H9 (cell line): ENCODE results near the gene LYRM7. TPM values are rescaled to one million over a fixed set of nuclear protein-coding genes. Genes with fewer than 3 reads are reported as not detected.

Experiments
- DNase-seq: peaks from one replicate; pipeline ENCODE4 v3.0.0-alpha.2; 2017
- H2AFZ ChIP-seq: one replicate; pipeline ENCODE4 v1.6.1; 2013; ENCODE audit warnings: mild to moderate bottlenecking, low read length, control low read depth, moderate library complexity
- H2AK5ac ChIP-seq: 2 replicates; pipeline ENCODE4 v1.6.1; 2013; ENCODE audit warnings: low read length, control low read depth, mixed read lengths; ENCODE audit not compliant: insufficient read length
- H2BK120ac ChIP-seq: one replicate; pipeline ENCODE4 v1.6.1; 2013; ENCODE audit warnings: low read depth, mild to moderate bottlenecking, low read length, control low read depth, inconsistent platforms; ENCODE audit not compliant: poor library complexity, severe bottlenecking
- H2BK12ac ChIP-seq: 2 replicates; pipeline ENCODE4 v1.6.1; 2013; ENCODE audit warnings: low read length, control low read depth, mixed read lengths, low read depth; ENCODE audit not compliant: insufficient read length
- H2BK15ac ChIP-seq: 2 replicates; pipeline ENCODE4 v1.6.1; 2013; ENCODE audit warnings: low read depth, low read length, control low read depth
- H2BK20ac ChIP-seq: one replicate; pipeline ENCODE4 v1.6.1; 2013; ENCODE audit warnings: low read depth, mild to moderate bottlenecking, low read length, control low read depth, inconsistent platforms; ENCODE audit not compliant: poor library complexity, severe bottlenecking
- H2BK5ac ChIP-seq: 2 replicates; pipeline ENCODE4 v1.6.1; 2013; ENCODE audit warnings: low read length, control low read depth, mixed read lengths; ENCODE audit not compliant: insufficient read length
- H3K14ac ChIP-seq: 2 replicates; pipeline ENCODE4 v1.6.1; 2013; ENCODE audit warnings: low read length, control low read depth; ENCODE audit not compliant: insufficient read depth
- H3K18ac ChIP-seq: 2 replicates; pipeline ENCODE4 v1.6.1; 2013; ENCODE audit warnings: low read depth, mild to moderate bottlenecking, mixed read lengths, low read length, control low read depth; ENCODE audit not compliant: insufficient read length
- H3K23ac ChIP-seq: 2 replicates; pipeline ENCODE4 v1.6.1; 2013; ENCODE audit warnings: low read length, control low read depth, mixed read lengths, low read depth; ENCODE audit not compliant: insufficient read length
- H3K23me2 ChIP-seq: 2 replicates; pipeline ENCODE4 v1.6.1; 2013; ENCODE audit warnings: low read depth, mild to moderate bottlenecking, mixed read lengths, low read length, control low read depth; ENCODE audit not compliant: insufficient read length, poor library complexity, severe bottlenecking
- H3K27ac ChIP-seq: 2 replicates; pipeline ENCODE4 v1.5.1; 2013; ENCODE audit warnings: low read length, control low read depth, mixed read lengths, low read depth; ENCODE audit not compliant: insufficient read length
- H3K27me3 ChIP-seq: 2 replicates; pipeline ENCODE4 v1.6.1; 2013; ENCODE audit warnings: low read length, control low read depth, inconsistent platforms; ENCODE audit not compliant: insufficient read depth
- H3K4ac ChIP-seq: 2 replicates; pipeline ENCODE4 v1.6.1; 2013; ENCODE audit warnings: low read depth, mild to moderate bottlenecking, control low read depth, inconsistent platforms, low read length, moderate library complexity
- H3K4me1 ChIP-seq: 2 replicates; pipeline ENCODE4 v1.6.1; 2013; ENCODE audit warnings: low read length, control low read depth, inconsistent platforms; ENCODE audit not compliant: insufficient read depth
- H3K4me2 ChIP-seq: 2 replicates; pipeline ENCODE4 v1.6.1; 2013; ENCODE audit warnings: low read length, control low read depth, mixed read lengths; ENCODE audit not compliant: insufficient read length, insufficient read depth
- H3K56ac ChIP-seq: 2 replicates; pipeline ENCODE4 v1.6.1; 2013; ENCODE audit warnings: low read depth, mild to moderate bottlenecking, mixed read lengths, low read length, control low read depth; ENCODE audit not compliant: insufficient read length
- H3K79me1 ChIP-seq: 2 replicates; pipeline ENCODE4 v1.6.1; 2013; ENCODE audit warnings: low read depth, mild to moderate bottlenecking, moderate library complexity, low read length, control low read depth, inconsistent platforms; ENCODE audit not compliant: insufficient read depth, poor library complexity, severe bottlenecking
- H3K79me2 ChIP-seq: 2 replicates; pipeline ENCODE4 v1.6.1; 2013; ENCODE audit warnings: low read length, control low read depth, inconsistent platforms; ENCODE audit not compliant: insufficient read depth
- H3K9ac ChIP-seq: 2 replicates; pipeline ENCODE4 v1.6.1; 2013; ENCODE audit warnings: low read length, control low read depth, mixed read lengths; ENCODE audit not compliant: insufficient read length; ENCODE audit errors: extremely low read depth
- H3K9me3 ChIP-seq: one replicate; pipeline ENCODE4 v1.6.1; 2013; ENCODE audit warnings: low read depth, low read length, inconsistent platforms; ENCODE audit not compliant: control insufficient read depth
- H3T11ph ChIP-seq: one replicate; pipeline ENCODE4 v1.6.1; 2013; ENCODE audit warnings: mild to moderate bottlenecking, low read length, control low read depth, inconsistent platforms
- H4K20me1 ChIP-seq: one replicate; pipeline ENCODE4 v1.6.1; 2013; ENCODE audit not compliant: control insufficient read depth, insufficient read length, insufficient read depth
- H4K5ac ChIP-seq: 2 replicates; pipeline ENCODE4 v1.6.1; 2013; ENCODE audit warnings: low read depth, mild to moderate bottlenecking, mixed read lengths, low read length, control low read depth; ENCODE audit not compliant: insufficient read length
- H4K8ac ChIP-seq: replicated peaks from 2 replicates; pipeline ENCODE4 v1.6.1; 2013; ENCODE audit warnings: low read length, control low read depth, mixed read lengths, low read depth; ENCODE audit not compliant: insufficient read length
- H4K91ac ChIP-seq: 2 replicates; pipeline ENCODE4 v1.6.1; 2013; ENCODE audit warnings: low read depth, mild to moderate bottlenecking, moderate library complexity, mixed read lengths, low read length, control low read depth; ENCODE audit not compliant: insufficient read length
- H3K27ac Mint-ChIP-seq, 3 experiments: 2 replicates in 2 of 3; 3 replicates in 1 of 3; pipeline ENCODE4 v1.8.0; 2020 to 2021; ENCODE audit warnings: mixed read lengths in 3 of 3, mild to moderate bottlenecking in 1 of 3, moderate library complexity in 1 of 3
- H3K27me3 Mint-ChIP-seq: 2 replicates; pipeline ENCODE4 v1.8.0; 2021; ENCODE audit warnings: low read depth, mild to moderate bottlenecking, moderate library complexity, mixed read lengths
- H3K36me3 Mint-ChIP-seq, 3 experiments: 2 replicates in 2 of 3; 3 replicates in 1 of 3; pipeline ENCODE4 v1.8.0; 2020 to 2021; ENCODE audit warnings: low read depth in 3 of 3, mixed read lengths in 3 of 3; ENCODE audit not compliant: insufficient read depth in 1 of 3
- H3K4me1 Mint-ChIP-seq, 2 experiments: 2 replicates each; pipeline ENCODE4 v1.8.0; 2020; ENCODE audit warnings: mixed read lengths in 2 of 2
- H3K4me3 Mint-ChIP-seq, 2 experiments: 2 replicates in 1 of 2; 3 replicates in 1 of 2; pipeline ENCODE4 v1.8.0; 2020 to 2021; ENCODE audit warnings: mild to moderate bottlenecking in 2 of 2, mixed read lengths in 2 of 2, moderate library complexity in 1 of 2
- H3K9me3 Mint-ChIP-seq, 2 experiments: 2 replicates in 1 of 2; 3 replicates in 1 of 2; pipeline ENCODE4 v1.8.0; 2020; ENCODE audit warnings: mild to moderate bottlenecking in 2 of 2, mixed read lengths in 2 of 2, moderate library complexity in 1 of 2
- total RNA-seq: library from RNA; stranded (reverse); gene quantifications from 2 replicates; pipeline ENCODE4 v1.2.1, GENCODE V29; 2021
- TF ChIP-seq, protein P1 (sequence below): fragments of 200-600 bp; sonication (generic); conservative IDR thresholded peaks from 3 replicates; pipeline ENCODE4 v1.8.0; 2021; ENCODE audit warnings: antibody characterized with exemption, mild to moderate bottlenecking

The LYRM7 gene
- total RNA-seq, 1 experiment from 2014 or later: 7.0 TPM

DNA sequence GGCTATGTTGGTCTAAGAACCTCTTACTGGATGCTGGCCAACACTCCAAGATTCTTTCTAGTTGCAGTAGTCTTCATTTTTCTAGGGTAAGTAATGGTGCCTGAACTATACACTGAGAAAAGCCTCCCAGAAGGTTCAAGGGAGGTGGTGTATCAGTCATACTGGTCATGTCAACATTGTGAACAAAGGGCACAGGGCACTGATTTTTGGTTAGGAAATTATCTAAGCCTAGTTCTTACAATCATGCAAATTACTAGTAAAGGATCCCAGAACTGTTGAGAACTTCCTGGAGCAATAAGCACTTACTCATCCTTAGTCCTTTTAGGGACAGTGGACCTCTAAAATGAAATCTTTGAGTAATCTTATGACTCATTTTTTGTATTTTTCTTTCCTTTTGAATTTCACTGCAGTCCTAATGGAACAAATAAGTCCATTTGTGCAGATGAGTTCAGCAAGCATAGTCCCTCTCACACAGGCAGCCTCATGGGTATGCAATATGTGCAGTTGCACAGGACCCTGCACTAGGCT lies 72.0 kb downstream of the LYRM7 start:
- no peak overlapping the region for H2AFZ ChIP-seq
- no peak overlapping the region for H3K4me2 ChIP-seq

More for the DNA sequence above, 72.0 kb downstream of the LYRM7 start:
- no peak overlapping the region for H3K4me3 Mint-ChIP-seq
- Histone ChIP-seq H3K9me3 (no peaks in the 10 kb centered on the region), H3K23ac (no peak overlapping the region), H3K79me1 (no peaks in the 10 kb centered on the region), H3K4me1 (no peaks in the 10 kb centered on the region), H3K79me2 (no peaks in the 10 kb centered on the region), H4K91ac (no peak overlapping the region), H2BK20ac (no peak overlapping the region), H3T11ph (no peak overlapping the region), H2BK5ac (no peak overlapping the region), H3K27me3 (no peaks in the 10 kb centered on the region), H3K4ac (no peak overlapping the region), H4K5ac (no peak overlapping the region), H3K23me2 (no peaks in the 10 kb centered on the region), H3K27ac (no peak overlapping the region), H3K14ac (no peak overlapping the region), H3K9ac (no peak overlapping the region), H4K8ac (no peak overlapping the region), H2BK12ac (no peak overlapping the region), H4K20me1 (no peaks in the 10 kb centered on the region), H2AK5ac (no peak overlapping the region), H2BK120ac (no peak overlapping the region), H3K18ac (no peak overlapping the region), H2BK15ac (no peak overlapping the region), H3K56ac (no peak overlapping the region)
- TF ChIP-seq, protein P1, sequence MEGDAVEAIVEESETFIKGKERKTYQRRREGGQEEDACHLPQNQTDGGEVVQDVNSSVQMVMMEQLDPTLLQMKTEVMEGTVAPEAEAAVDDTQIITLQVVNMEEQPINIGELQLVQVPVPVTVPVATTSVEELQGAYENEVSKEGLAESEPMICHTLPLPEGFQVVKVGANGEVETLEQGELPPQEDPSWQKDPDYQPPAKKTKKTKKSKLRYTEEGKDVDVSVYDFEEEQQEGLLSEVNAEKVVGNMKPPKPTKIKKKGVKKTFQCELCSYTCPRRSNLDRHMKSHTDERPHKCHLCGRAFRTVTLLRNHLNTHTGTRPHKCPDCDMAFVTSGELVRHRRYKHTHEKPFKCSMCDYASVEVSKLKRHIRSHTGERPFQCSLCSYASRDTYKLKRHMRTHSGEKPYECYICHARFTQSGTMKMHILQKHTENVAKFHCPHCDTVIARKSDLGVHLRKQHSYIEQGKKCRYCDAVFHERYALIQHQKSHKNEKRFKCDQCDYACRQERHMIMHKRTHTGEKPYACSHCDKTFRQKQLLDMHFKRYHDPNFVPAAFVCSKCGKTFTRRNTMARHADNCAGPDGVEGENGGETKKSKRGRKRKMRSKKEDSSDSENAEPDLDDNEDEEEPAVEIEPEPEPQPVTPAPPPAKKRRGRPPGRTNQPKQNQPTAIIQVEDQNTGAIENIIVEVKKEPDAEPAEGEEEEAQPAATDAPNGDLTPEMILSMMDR: no peak
- H3K36me3 Mint-ChIP-seq: peaks cover 0 to 8% (median 2%) of the 10 kb centered on the region in 3 experiments; a peak in 2 of 7 replicates
- no peak for DNase-seq
- no peak overlapping the region for H3K27ac Mint-ChIP-seq
- H3K27me3 Mint-ChIP-seq: no peaks in the 10 kb centered on the region
- H3K4me1 Mint-ChIP-seq: no peaks in the 10 kb centered on the region
- H3K9me3 Mint-ChIP-seq: peaks cover 8 to 9% of the 10 kb centered on the region in 2 experiments; a peak in 3 of 5 replicates
